ENCODE data around the gene SYNDIG1. TPM values are rescaled to one million over a fixed set of nuclear protein-coding genes. Genes with fewer than 3 reads are reported as not detected.

Gene SYNDIG1
- total RNA-seq, 4 donors from 2014 or later, result 0.27 to 0.32 TPM; not detected in 2

GRCh38 chr20:24578567-24579415 is 109.4 kb downstream of the SYNDIG1 start:
- H3K27me3 ChIP-seq, result no peaks in the 10 kb centered on the region
- no peak overlapping the region for H3K27ac ChIP-seq
- in situ Hi-C loops (cut with MboI; ENCODE audit: low pct_ligation_motif_present in 1 of 4, low pct_unique_long_range_greater_than_20kb in 1 of 4, low sequenced_read_pairs in 3 of 4), result no loop called here
- H3K36me3 ChIP-seq, result no peaks in the 10 kb centered on the region
- TF ChIP-seq EP300 (IDR thresholded peaks at IDR 0.05; ENCODE audit: low read depth) (no peak), POLR2A (IDR thresholded peaks at IDR 0.05) (no peak), POLR2AphosphoS5 (IDR thresholded peaks at IDR 0.05) (no peak), CTCF (IDR thresholded peaks at IDR 0.05) (no peak)
- H3K4me3 ChIP-seq, result no peak overlapping the region
- H3K9me3 ChIP-seq, result no peaks in the 10 kb centered on the region
- intact Hi-C loops (cut with DNase I; ENCODE audit: low total_unique reads), result no loop called here
- 80 to 83% methylated on average over 10 to 19 of the region's 19 CpGs for WGBS, 2 donors (ENCODE audit: low coverage in 1 of 2)
- DNase-seq, result no peak
- H3K4me1 ChIP-seq, result no peaks in the 10 kb centered on the region

GRCh38 chr20:24579475-24579874 is 110.0 kb downstream of the SYNDIG1 start:
- Histone ChIP-seq H3K27me3 (no peaks in the 10 kb centered on the region), H3K9me3 (no peaks in the 10 kb centered on the region), H3K4me3 (no peak overlapping the region), H3K4me1 (no peaks in the 10 kb centered on the region), H3K27ac (no peak overlapping the region), H3K36me3 (no peaks in the 10 kb centered on the region)
- DNase-seq, result no peak
- in situ Hi-C loops (cut with MboI; ENCODE audit: low pct_ligation_motif_present in 1 of 4, low pct_unique_long_range_greater_than_20kb in 1 of 4, low sequenced_read_pairs in 3 of 4), result no loop called here
- TF ChIP-seq EP300 (IDR thresholded peaks at IDR 0.05; ENCODE audit: low read depth) (no peak), POLR2AphosphoS5 (IDR thresholded peaks at IDR 0.05) (no peak), CTCF (IDR thresholded peaks at IDR 0.05) (no peak), POLR2A (IDR thresholded peaks at IDR 0.05) (no peak)
- intact Hi-C loops (cut with DNase I; ENCODE audit: low total_unique reads), result no loop called here
- WGBS, 2 donors (ENCODE audit: low coverage in 1 of 2), result 68 to 83% methylated on average over 7 to 10 of the region's 10 CpGs

GRCh38 chr20:24580006-24580405 is 110.6 kb downstream of the SYNDIG1 start:
- in situ Hi-C loops (cut with MboI; ENCODE audit: low pct_ligation_motif_present in 1 of 4, low pct_unique_long_range_greater_than_20kb in 1 of 4, low sequenced_read_pairs in 3 of 4), result no loop called here
- intact Hi-C loops (cut with DNase I; ENCODE audit: low total_unique reads), result no loop called here
- no peak overlapping the region for H3K4me3 ChIP-seq
- H3K27ac ChIP-seq, result no peak overlapping the region
- H3K4me1 ChIP-seq, result no peaks in the 10 kb centered on the region
- no peak for DNase-seq
- H3K9me3 ChIP-seq, result no peaks in the 10 kb centered on the region
- no peaks in the 10 kb centered on the region for H3K36me3 ChIP-seq
- no peak for TF ChIP-seq CTCF (IDR thresholded peaks at IDR 0.05)
- no peak for TF ChIP-seq POLR2A (IDR thresholded peaks at IDR 0.05)
- TF ChIP-seq POLR2AphosphoS5 (IDR thresholded peaks at IDR 0.05), result no peak
- WGBS, 2 donors (ENCODE audit: low coverage in 1 of 2), result 84 to 100% methylated on average over 2 to 8 of the region's 8 CpGs
- H3K27me3 ChIP-seq, result no peaks in the 10 kb centered on the region

GRCh38 chr20:24580855-24581254 is 111.4 kb downstream of the SYNDIG1 start:
- Histone ChIP-seq H3K27ac (no peak overlapping the region), H3K36me3 (no peaks in the 10 kb centered on the region), H3K4me1 (no peaks in the 10 kb centered on the region), H3K4me3 (no peak overlapping the region), H3K9me3 (no peaks in the 10 kb centered on the region), H3K27me3 (no peaks in the 10 kb centered on the region)
- in situ Hi-C loops (cut with MboI; ENCODE audit: low pct_ligation_motif_present in 1 of 4, low pct_unique_long_range_greater_than_20kb in 1 of 4, low sequenced_read_pairs in 3 of 4) (no loop called here), intact Hi-C loops (cut with DNase I; ENCODE audit: low total_unique reads) (no loop called here)
- 86 to 90% methylated on average over 2 to 10 of the region's 10 CpGs for WGBS, 2 donors (ENCODE audit: low coverage in 1 of 2)
- DNase-seq, result no peak
- no peak for TF ChIP-seq POLR2AphosphoS5 (IDR thresholded peaks at IDR 0.05)
- TF ChIP-seq EP300 (IDR thresholded peaks at IDR 0.05; ENCODE audit: low read depth), result no peak
- TF ChIP-seq POLR2A (IDR thresholded peaks at IDR 0.05), result no peak
- TF ChIP-seq CTCF (IDR thresholded peaks at IDR 0.05), result no peak

Data from transverse colon (tissue), 4 donors.